ENCODE measurements around the gene AMER2.

AMER2 gene

GRCh38 chr13:25196971-25197370, 24.9 kb upstream of the AMER2 start:
- intact Hi-C loops (cut with micrococcal nuclease), result no loop called here
- Mint-ChIP-seq H3K4me1 (ENCODE audit: low read depth) (no peaks in the 10 kb centered on the region), H3K4me3 (no peak overlapping the region), H3K36me3 (ENCODE audit: low read depth) (no peaks in the 10 kb centered on the region), H3K27ac (no peak overlapping the region), H3K27me3 (peaks cover 16% of the 10 kb centered on the region), H3K9me3 (no peaks in the 10 kb centered on the region)

- no peak overlapping the region for H3K27ac Mint-ChIP-seq
Observed at GRCh38 chr13:25192936-25193335, 20.8 kb upstream of the AMER2 start.

GRCh38 chr13:25192489-25192888, 20.4 kb upstream of the AMER2 start:
- peaks cover 26% of the 10 kb centered on the region for H3K27me3 Mint-ChIP-seq
- intact Hi-C loops (cut with micrococcal nuclease), result no loop called here
- H3K36me3 Mint-ChIP-seq (ENCODE audit: low read depth), result no peaks in the 10 kb centered on the region
- no peaks in the 10 kb centered on the region for H3K4me1 Mint-ChIP-seq (ENCODE audit: low read depth)
- no peak overlapping the region for H3K27ac Mint-ChIP-seq
- H3K9me3 Mint-ChIP-seq, result no peaks in the 10 kb centered on the region
- H3K4me3 Mint-ChIP-seq, result no peak overlapping the region

More at GRCh38 chr13:25192936-25193335, 20.8 kb upstream of the AMER2 start:
- no peak overlapping the region for H3K4me3 Mint-ChIP-seq
- no peaks in the 10 kb centered on the region for H3K9me3 Mint-ChIP-seq
- H3K36me3 Mint-ChIP-seq (ENCODE audit: low read depth), result no peaks in the 10 kb centered on the region
- intact Hi-C loops (cut with micrococcal nuclease), result no loop called here
- no peaks in the 10 kb centered on the region for H3K4me1 Mint-ChIP-seq (ENCODE audit: low read depth)
- peaks cover 26% of the 10 kb centered on the region for H3K27me3 Mint-ChIP-seq

GRCh38 chr13:25192052-25192451, 20.0 kb upstream of the AMER2 start:
- H3K36me3 Mint-ChIP-seq (ENCODE audit: low read depth), result no peaks in the 10 kb centered on the region
- no peaks in the 10 kb centered on the region for H3K4me1 Mint-ChIP-seq (ENCODE audit: low read depth)
- H3K9me3 Mint-ChIP-seq, result no peaks in the 10 kb centered on the region
- intact Hi-C loops (cut with micrococcal nuclease), result no loop called here
- no peak overlapping the region for H3K27ac Mint-ChIP-seq
- no peak overlapping the region for H3K4me3 Mint-ChIP-seq
- peaks cover 27% of the 10 kb centered on the region for H3K27me3 Mint-ChIP-seq

- Mint-ChIP-seq H3K9me3 (no peaks in the 10 kb centered on the region), H3K4me1 (ENCODE audit: low read depth) (no peaks in the 10 kb centered on the region), H3K36me3 (ENCODE audit: low read depth) (no peaks in the 10 kb centered on the region), H3K27me3 (peaks cover 27% of the 10 kb centered on the region), H3K4me3 (no peak overlapping the region), H3K27ac (no peak overlapping the region)
- intact Hi-C loops (cut with micrococcal nuclease), result no loop called here
Observed at GRCh38 chr13:25190771-25191170, 18.7 kb upstream of the AMER2 start.

- Mint-ChIP-seq H3K36me3 (ENCODE audit: low read depth) (no peaks in the 10 kb centered on the region), H3K4me1 (ENCODE audit: low read depth) (no peaks in the 10 kb centered on the region), H3K4me3 (no peak overlapping the region), H3K27me3 (peaks cover 29% of the 10 kb centered on the region), H3K27ac (no peak overlapping the region), H3K9me3 (no peaks in the 10 kb centered on the region)
- intact Hi-C loops (cut with micrococcal nuclease), result no loop called here
Observed at GRCh38 chr13:25190256-25190655, 18.2 kb upstream of the AMER2 start.

GRCh38 chr13:25187596-25187995, 15.5 kb upstream of the AMER2 start:
- Mint-ChIP-seq H3K27me3 (peaks cover 37% of the 10 kb centered on the region), H3K4me3 (no peak overlapping the region), H3K36me3 (ENCODE audit: low read depth) (no peaks in the 10 kb centered on the region), H3K9me3 (no peaks in the 10 kb centered on the region), H3K4me1 (ENCODE audit: low read depth) (no peaks in the 10 kb centered on the region), H3K27ac (no peak overlapping the region)
- intact Hi-C loops (cut with micrococcal nuclease), result no loop called here

GRCh38 chr13:25186187-25186586, 14.1 kb upstream of the AMER2 start:
- no peaks in the 10 kb centered on the region for H3K9me3 Mint-ChIP-seq
- no peaks in the 10 kb centered on the region for H3K36me3 Mint-ChIP-seq (ENCODE audit: low read depth)
- intact Hi-C loops (cut with micrococcal nuclease), result no loop called here
- no peaks in the 10 kb centered on the region for H3K4me1 Mint-ChIP-seq (ENCODE audit: low read depth)
- H3K4me3 Mint-ChIP-seq, result no peak overlapping the region
- H3K27ac Mint-ChIP-seq, result no peak overlapping the region
- peaks cover 38% of the 10 kb centered on the region for H3K27me3 Mint-ChIP-seq

- Mint-ChIP-seq H3K36me3 (ENCODE audit: low read depth) (no peaks in the 10 kb centered on the region), H3K4me1 (ENCODE audit: low read depth) (no peaks in the 10 kb centered on the region), H3K9me3 (no peaks in the 10 kb centered on the region), H3K27me3 (peaks cover 52% of the 10 kb centered on the region), H3K27ac (no peak overlapping the region), H3K4me3 (no peak overlapping the region)
- intact Hi-C loops (cut with micrococcal nuclease), result no loop called here
Observed at GRCh38 chr13:25181597-25181996, 9.5 kb upstream of the AMER2 start.

- Mint-ChIP-seq H3K9me3 (no peaks in the 10 kb centered on the region), H3K27ac (no peak overlapping the region), H3K27me3 (peaks cover 52% of the 10 kb centered on the region), H3K36me3 (ENCODE audit: low read depth) (no peaks in the 10 kb centered on the region), H3K4me1 (ENCODE audit: low read depth) (no peaks in the 10 kb centered on the region), H3K4me3 (no peak overlapping the region)
- intact Hi-C loops (cut with micrococcal nuclease), result no loop called here
Observed at GRCh38 chr13:25180775-25181537, 8.9 kb upstream of the AMER2 start.

GRCh38 chr13:25179832-25180774, 8.0 kb upstream of the AMER2 start:
- intact Hi-C loops (cut with micrococcal nuclease), result no loop called here
- Mint-ChIP-seq H3K9me3 (no peaks in the 10 kb centered on the region), H3K4me3 (no peak overlapping the region), H3K27ac (no peak overlapping the region), H3K27me3 (peaks cover 53% of the 10 kb centered on the region), H3K36me3 (ENCODE audit: low read depth) (no peaks in the 10 kb centered on the region), H3K4me1 (ENCODE audit: low read depth) (no peaks in the 10 kb centered on the region)

- no peaks in the 10 kb centered on the region for H3K36me3 Mint-ChIP-seq (ENCODE audit: low read depth)
- peaks cover 58% of the 10 kb centered on the region for H3K27me3 Mint-ChIP-seq
- intact Hi-C loops (cut with micrococcal nuclease), result no loop called here
- no peaks in the 10 kb centered on the region for H3K9me3 Mint-ChIP-seq
- H3K27ac Mint-ChIP-seq, result no peak overlapping the region
- no peak overlapping the region for H3K4me3 Mint-ChIP-seq
- H3K4me1 Mint-ChIP-seq (ENCODE audit: low read depth), result no peaks in the 10 kb centered on the region
Observed at GRCh38 chr13:25179011-25179410, 6.9 kb upstream of the AMER2 start.

- no peaks in the 10 kb centered on the region for H3K4me1 Mint-ChIP-seq (ENCODE audit: low read depth)
- intact Hi-C loops (cut with micrococcal nuclease), result no loop called here
- H3K27ac Mint-ChIP-seq, result no peak overlapping the region
- no peak overlapping the region for H3K4me3 Mint-ChIP-seq
- no peaks in the 10 kb centered on the region for H3K9me3 Mint-ChIP-seq
- H3K27me3 Mint-ChIP-seq, result peaks cover 60% of the 10 kb centered on the region
- H3K36me3 Mint-ChIP-seq (ENCODE audit: low read depth), result no peaks in the 10 kb centered on the region
Observed at GRCh38 chr13:25178070-25178469, 6.0 kb upstream of the AMER2 start.

GRCh38 chr13:25177636-25178035, 5.5 kb upstream of the AMER2 start:
- H3K4me3 Mint-ChIP-seq, result no peak overlapping the region
- H3K4me1 Mint-ChIP-seq (ENCODE audit: low read depth), result no peaks in the 10 kb centered on the region
- intact Hi-C loops (cut with micrococcal nuclease), result no loop called here
- no peak overlapping the region for H3K27ac Mint-ChIP-seq
- H3K36me3 Mint-ChIP-seq (ENCODE audit: low read depth), result no peaks in the 10 kb centered on the region
- peaks cover 62% of the 10 kb centered on the region for H3K27me3 Mint-ChIP-seq
- no peaks in the 10 kb centered on the region for H3K9me3 Mint-ChIP-seq

All from dendritic cell treated with granulocyte-macrophage colony-stimulating factor and Interleukin-4, amounts not matched to agents 40 ng/mL and 50 ng/mL, for 4 days (primary cell).